Measurements from ENCODE around the gene ZBTB18. TPM values are rescaled to one million over a fixed set of nuclear protein-coding genes. Genes with fewer than 3 reads are reported as not detected.

ZBTB18 gene
- total RNA-seq, 1 experiment from 2014 or later = 8.8 TPM

DNA sequence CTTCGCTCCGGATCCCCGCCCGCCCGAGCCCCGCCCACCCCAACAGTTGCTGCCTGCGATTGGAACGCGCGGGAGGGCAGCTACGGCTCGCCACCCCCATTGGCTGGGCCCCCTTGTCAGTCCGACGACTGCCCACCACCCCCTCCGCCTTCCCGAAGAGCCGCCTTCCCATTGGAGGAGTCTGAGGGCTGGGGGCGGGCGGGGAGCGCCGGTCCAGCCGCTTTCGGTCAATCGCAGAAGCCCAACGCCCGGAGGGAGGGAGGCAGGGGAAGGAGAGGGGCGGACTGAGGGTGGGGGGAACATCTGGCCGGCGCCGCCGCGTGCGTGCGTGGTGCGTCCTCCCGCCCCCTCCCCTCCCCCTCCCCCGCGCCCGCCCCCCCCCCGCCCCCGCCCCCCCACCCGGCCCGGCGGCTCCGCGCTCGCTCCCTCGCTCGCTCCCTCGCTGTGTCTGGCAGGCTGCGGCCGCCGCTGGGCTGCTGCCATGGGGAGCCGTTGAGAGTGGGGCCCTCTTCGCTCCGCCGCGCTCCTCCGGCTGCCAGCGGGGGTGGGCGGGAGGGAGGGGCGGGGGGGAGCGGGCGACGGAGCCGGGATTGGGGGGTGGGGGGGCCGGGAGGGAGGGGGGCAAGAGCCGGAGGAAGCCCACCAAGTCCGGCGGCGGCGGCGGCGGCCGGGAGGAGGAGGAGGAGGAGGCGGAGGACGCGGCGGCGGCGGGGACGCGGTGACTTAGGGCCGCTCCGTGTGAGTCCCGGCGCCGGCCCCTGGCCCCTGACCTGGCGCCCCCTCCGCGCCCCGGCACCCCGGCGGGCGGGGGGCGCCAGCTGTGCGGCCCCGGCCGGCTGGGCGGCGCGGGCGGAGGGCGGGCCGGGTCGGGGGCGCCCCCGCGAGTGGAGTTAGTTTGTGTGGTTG, 2.6 kb upstream of the ZBTB18 start:
- H3K27me3 Mint-ChIP-seq (ENCODE audit: insufficient read depth, unreplicated experiment) = peaks cover 10% of the 10 kb centered on the region
- BruUV-seq (replicated peaks) = no TSS peak
- H3K36me3 ChIP-seq (ENCODE audit: control insufficient read depth, insufficient read depth, low read length) = no peaks in the 10 kb centered on the region
- H3K36me3 Mint-ChIP-seq (ENCODE audit: insufficient read depth, unreplicated experiment) = peaks cover 5% of the 10 kb centered on the region
- H3K27ac Mint-ChIP-seq (ENCODE audit: unreplicated experiment) = peak overlapping the region; percentile 57
- POLR2A ChIA-PET = interaction anchor here (0.6 to 0.7 kb wide), 6 partner anchors 25 to 493 kb away, joined by 3 to 9 read pairs (median 4); no protein-coding TSS in a partner anchor
- no peaks in the 10 kb centered on the region for H3K4me1 Mint-ChIP-seq (ENCODE audit: low read depth, unreplicated experiment)
- no peaks in the 10 kb centered on the region for H3K9me3 ChIP-seq
- H3K4me3 ChIP-seq (ENCODE audit: low read depth, low read length) = peak overlapping the region; percentile 96
- CTCF ChIA-PET = interaction anchor here (0.5 to 0.7 kb wide), 3 partner anchors 73 to 210 kb away, joined by 4 to 5 read pairs (median 5); no protein-coding TSS in a partner anchor
- no peaks in the 10 kb centered on the region for H3K9me3 Mint-ChIP-seq (ENCODE audit: unreplicated experiment)
- H3K4me1 ChIP-seq = 0 out of 2 replicates have a peak, but pooled peaks cover 11% of the 10 kb centered on the region
- TF ChIP-seq, protein P1, sequence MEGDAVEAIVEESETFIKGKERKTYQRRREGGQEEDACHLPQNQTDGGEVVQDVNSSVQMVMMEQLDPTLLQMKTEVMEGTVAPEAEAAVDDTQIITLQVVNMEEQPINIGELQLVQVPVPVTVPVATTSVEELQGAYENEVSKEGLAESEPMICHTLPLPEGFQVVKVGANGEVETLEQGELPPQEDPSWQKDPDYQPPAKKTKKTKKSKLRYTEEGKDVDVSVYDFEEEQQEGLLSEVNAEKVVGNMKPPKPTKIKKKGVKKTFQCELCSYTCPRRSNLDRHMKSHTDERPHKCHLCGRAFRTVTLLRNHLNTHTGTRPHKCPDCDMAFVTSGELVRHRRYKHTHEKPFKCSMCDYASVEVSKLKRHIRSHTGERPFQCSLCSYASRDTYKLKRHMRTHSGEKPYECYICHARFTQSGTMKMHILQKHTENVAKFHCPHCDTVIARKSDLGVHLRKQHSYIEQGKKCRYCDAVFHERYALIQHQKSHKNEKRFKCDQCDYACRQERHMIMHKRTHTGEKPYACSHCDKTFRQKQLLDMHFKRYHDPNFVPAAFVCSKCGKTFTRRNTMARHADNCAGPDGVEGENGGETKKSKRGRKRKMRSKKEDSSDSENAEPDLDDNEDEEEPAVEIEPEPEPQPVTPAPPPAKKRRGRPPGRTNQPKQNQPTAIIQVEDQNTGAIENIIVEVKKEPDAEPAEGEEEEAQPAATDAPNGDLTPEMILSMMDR (IDR thresholded peaks at IDR 0.05; ENCODE audit: insufficient read depth in 1 of 2, low read depth in 1 of 2, low read length in 1 of 2, severe bottlenecking in 1 of 2, unreplicated experiment in 1 of 2) = no peak
- peak overlapping the region; percentile 85 for H3K4me3 Mint-ChIP-seq (ENCODE audit: unreplicated experiment)
- peak; percentile 97 to 99 for DNase-seq
- H3K27me3 ChIP-seq (replicated peaks; ENCODE audit: control insufficient read depth, insufficient read depth, low read length) = no peaks in the 10 kb centered on the region
- intact Hi-C loops (cut with micrococcal nuclease; ENCODE audit: unreplicated experiment) = loop anchor here (1.0 to 10.0 kb wide), 4 partner anchors 40 to 225 kb away; partner anchors contain the start of gene AKT3

DNA sequence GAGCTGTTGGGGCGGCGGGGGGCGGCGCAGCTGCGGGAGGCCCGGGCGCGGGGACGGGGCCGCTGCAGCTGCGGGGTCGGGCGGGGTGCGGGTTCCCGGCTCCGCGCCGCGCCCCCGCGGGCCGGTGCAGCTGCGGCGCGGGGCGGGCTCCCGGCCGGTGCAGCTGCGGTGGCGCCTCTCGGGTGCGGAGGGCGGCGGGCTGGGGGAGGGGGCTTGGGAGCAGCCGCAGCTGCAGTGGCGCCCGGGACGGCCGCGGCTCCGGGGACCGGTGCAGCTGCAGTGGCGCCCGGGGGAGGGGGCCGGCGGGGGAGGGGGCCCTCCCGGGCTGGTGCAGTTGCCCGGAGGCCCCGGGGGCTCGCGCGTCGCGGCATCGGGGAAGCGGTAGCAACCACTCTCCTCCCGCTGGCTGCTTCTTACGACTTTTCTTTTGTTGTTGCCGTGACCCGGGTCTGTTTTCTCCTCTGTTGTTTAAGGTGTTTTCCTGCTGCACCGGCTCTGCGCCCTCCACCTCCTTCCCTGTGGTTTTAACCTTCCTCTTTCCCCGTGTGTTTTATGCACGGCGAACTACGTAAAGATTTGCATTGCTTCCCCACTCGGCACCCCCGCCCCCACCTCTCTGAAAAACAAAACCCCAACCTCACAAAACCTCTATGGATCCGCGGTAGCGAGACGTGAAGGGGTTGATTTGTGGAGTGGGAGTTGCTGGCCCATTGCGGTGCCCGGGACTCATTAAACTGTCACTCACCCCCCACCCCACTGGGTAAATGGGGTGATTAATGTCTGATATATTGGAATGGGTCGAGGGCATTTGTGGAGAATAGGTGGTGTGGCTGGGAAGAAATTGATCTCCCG, 1.7 kb upstream of the ZBTB18 start:
- Mint-ChIP-seq H3K4me3 (ENCODE audit: unreplicated experiment) (peak overlapping the region; percentile 85), H3K9me3 (ENCODE audit: unreplicated experiment) (no peaks in the 10 kb centered on the region), H3K36me3 (ENCODE audit: insufficient read depth, unreplicated experiment) (peaks cover 5% of the 10 kb centered on the region), H3K27ac (ENCODE audit: unreplicated experiment) (peak overlapping the region; percentile 27), H3K27me3 (ENCODE audit: insufficient read depth, unreplicated experiment) (peaks cover 7% of the 10 kb centered on the region), H3K4me1 (ENCODE audit: low read depth, unreplicated experiment) (no peaks in the 10 kb centered on the region)
- intact Hi-C loops (cut with micrococcal nuclease; ENCODE audit: unreplicated experiment) = loop anchor here (2.0 to 10.0 kb wide), 3 partner anchors 39 to 195 kb away; partner anchors contain the start of gene AKT3
- Histone ChIP-seq H3K4me1 (0 out of 2 replicates have a peak, but pooled peaks cover 11% of the 10 kb centered on the region), H3K9me3 (no peaks in the 10 kb centered on the region), H3K4me3 (ENCODE audit: low read depth, low read length) (peak overlapping the region; percentile 53), H3K27me3 (replicated peaks; ENCODE audit: control insufficient read depth, insufficient read depth, low read length) (no peaks in the 10 kb centered on the region), H3K36me3 (ENCODE audit: control insufficient read depth, insufficient read depth, low read length) (no peaks in the 10 kb centered on the region)
- TF ChIP-seq, protein P1 (IDR thresholded peaks at IDR 0.05; ENCODE audit: insufficient read depth in 1 of 2, low read depth in 1 of 2, low read length in 1 of 2, severe bottlenecking in 1 of 2, unreplicated experiment in 1 of 2) = no peak
- POLR2A ChIA-PET = no interaction called here
- peak in 1 of 2 experiments; percentile 53 for DNase-seq
- no TSS peak for BruUV-seq (replicated peaks)
- CTCF ChIA-PET = no interaction called here

Measured in Caco-2 (cell line).